GM12891 (cell line): Measurements from ENCODE around the gene BTAF1.

Experiments
- PAX5 ChIP-seq: IDR thresholded peaks from 2 replicates; pipeline ENCODE4 v1.6.1; 2011; ENCODE audit warnings: low read length, moderate library complexity, mild to moderate bottlenecking; ENCODE audit not compliant: insufficient read depth, severe bottlenecking
- POLR2A ChIP-seq: IDR thresholded peaks from 2 replicates; pipeline ENCODE4 v1.6.1; 2011; ENCODE audit warnings: low read depth, low read length, control low read depth
- POLR2AphosphoS5 ChIP-seq: IDR thresholded peaks from 2 replicates; pipeline ENCODE4 v1.6.1; 2011; ENCODE audit warnings: low read depth, low read length, control low read depth
- TAF1 ChIP-seq: IDR thresholded peaks from 2 replicates; pipeline ENCODE4 v1.6.1; 2011; ENCODE audit warnings: low read depth, low read length, control low read depth

DNA sequence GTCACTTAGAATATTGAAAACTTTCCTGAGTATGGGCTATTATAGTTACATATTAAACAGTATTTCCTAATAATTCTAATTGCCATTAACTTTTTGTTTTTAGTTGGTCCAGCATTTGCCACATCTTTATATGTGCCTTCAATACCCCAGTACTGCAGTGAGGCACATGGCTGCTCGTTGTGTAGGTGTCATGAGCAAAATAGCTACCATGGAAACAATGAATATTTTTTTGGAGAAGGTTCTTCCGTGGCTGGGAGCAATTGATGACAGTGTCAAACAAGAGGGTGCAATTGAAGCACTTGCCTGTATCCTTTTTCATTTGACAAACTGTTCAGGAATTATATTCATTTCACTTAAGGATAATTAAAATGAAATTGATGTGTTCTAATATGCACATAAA lies 72.7 kb downstream of the BTAF1 start:
- no peak for TF ChIP-seq POLR2A
- no peak for TF ChIP-seq POLR2AphosphoS5
- no peak for TF ChIP-seq TAF1
- TF ChIP-seq PAX5, result no peak
